Measurements from ENCODE around the gene JSRP1. TPM values are rescaled to one million over a fixed set of nuclear protein-coding genes. Genes with fewer than 3 reads are reported as not detected.

The JSRP1 gene
- total and polyA plus RNA-seq, 2 donors (not counting 1 experiment from before 2014, with no cell fraction given) = not detected

DNA sequence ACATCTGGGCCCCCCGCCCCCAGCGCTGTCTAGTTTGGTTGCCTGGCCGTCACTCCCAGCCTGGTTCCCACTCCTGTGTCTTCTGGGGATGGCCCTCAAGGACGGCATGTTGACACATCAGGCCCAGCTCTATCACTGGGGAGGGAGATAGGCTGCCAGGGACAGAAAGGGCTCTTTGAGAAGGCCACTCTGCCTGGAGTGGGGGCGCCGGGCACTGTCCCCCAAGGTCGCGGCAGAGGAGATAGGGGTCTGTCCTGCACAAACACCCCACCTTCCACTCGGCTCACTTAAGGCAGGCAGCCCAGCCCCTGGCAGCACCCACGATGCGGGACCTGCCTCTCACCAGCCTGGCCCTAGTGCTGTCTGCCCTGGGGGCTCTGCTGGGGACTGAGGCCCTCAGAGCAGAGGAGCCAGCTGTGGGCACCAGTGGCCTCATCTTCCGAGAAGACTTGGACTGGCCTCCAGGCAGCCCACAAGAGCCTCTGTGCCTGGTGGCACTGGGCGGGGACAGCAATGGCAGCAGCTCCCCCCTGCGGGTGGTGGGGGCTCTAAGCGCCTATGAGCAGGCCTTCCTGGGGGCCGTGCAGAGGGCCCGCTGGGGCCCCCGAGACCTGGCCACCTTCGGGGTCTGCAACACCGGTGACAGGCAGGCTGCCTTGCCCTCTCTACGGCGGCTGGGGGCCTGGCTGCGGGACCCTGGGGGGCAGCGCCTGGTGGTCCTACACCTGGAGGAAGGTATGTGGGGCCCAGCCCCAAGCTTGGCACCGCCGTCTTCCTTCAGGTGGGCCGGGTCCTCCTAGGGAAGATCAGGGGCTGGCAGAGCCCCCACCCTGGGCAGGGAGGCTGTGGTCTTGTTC lies 7.0 kb downstream of the JSRP1 start, which contains the start of gene AMH:
TSS of gene AMH (plus strand) at position 314 of the 857 bp plus-strand sequence. CDS start at position 324, 10 bp downstream.
- Histone ChIP-seq H3K79me2 (ENCODE audit: control insufficient read depth, insufficient read depth, low read length) (peaks cover 3% of the 10 kb centered on the region), H3K27ac (ENCODE audit: insufficient read depth, low read length) (no peak within 1 kb of the TSS), H3K27me3 (ENCODE audit: control insufficient read depth, insufficient read depth, low read length) (peaks cover 38% of the 10 kb centered on the region), H3K9ac (ENCODE audit: insufficient read depth, low read length) (no peak within 1 kb of the TSS), H3K4me1 (ENCODE audit: control insufficient read depth, extremely low read depth, insufficient read depth, low read length) (peaks cover 7% of the 10 kb centered on the region), H2AFZ (ENCODE audit: low read length) (no peak within 1 kb of the TSS), H3K4me2 (ENCODE audit: extremely low read depth, insufficient read depth, low read length) (no peak within 1 kb of the TSS), H3K36me3 (ENCODE audit: control insufficient read depth, insufficient read depth, low read length) (peaks cover 24% of the 10 kb centered on the region), H3K9me3 (ENCODE audit: control insufficient read depth, insufficient read depth, low read depth, low read length) (no peaks in the 10 kb centered on the region), H3K4me3 (replicated peaks in 1 of 4; ENCODE audit: control extremely low read depth in 1 of 4, insufficient read depth in 1 of 4, low read depth in 3 of 4, low read length in 4 of 4) (no peak within 1 kb of the TSS), H4K20me1 (ENCODE audit: control insufficient read depth, extremely low read depth, insufficient read depth, low read length) (no peaks in the 10 kb centered on the region)
- DNase-seq (ENCODE audit: low read depth in 2 of 2) = no peak
- TF ChIP-seq CTCF (conservative IDR thresholded peaks at IDR 0.05 in 1 of 2, IDR thresholded peaks at IDR 0.05 in 1 of 2; ENCODE audit: low read depth in 1 of 2, low read length in 2 of 2) = no peak
- TF ChIP-seq EZH2 (IDR thresholded peaks at IDR 0.05; ENCODE audit: low read length, missing control alignments) = no peak

GRCh38 chr19:2248136-2249009 lies 7.8 kb downstream of the JSRP1 start:
- Histone ChIP-seq H2AFZ (ENCODE audit: low read length) (no peak overlapping the region), H3K27me3 (ENCODE audit: control insufficient read depth, insufficient read depth, low read length) (peaks cover 34% of the 10 kb centered on the region), H3K9ac (ENCODE audit: insufficient read depth, low read length) (no peak overlapping the region), H3K36me3 (ENCODE audit: control insufficient read depth, insufficient read depth, low read length) (peaks cover 31% of the 10 kb centered on the region), H3K4me3 (replicated peaks in 1 of 4; ENCODE audit: control extremely low read depth in 1 of 4, insufficient read depth in 1 of 4, low read depth in 3 of 4, low read length in 4 of 4) (no peak overlapping the region), H3K4me1 (ENCODE audit: control insufficient read depth, extremely low read depth, insufficient read depth, low read length) (peaks cover 7% of the 10 kb centered on the region), H3K9me3 (ENCODE audit: control insufficient read depth, insufficient read depth, low read depth, low read length) (no peaks in the 10 kb centered on the region), H3K27ac (ENCODE audit: insufficient read depth, low read length) (no peak overlapping the region), H3K4me2 (ENCODE audit: extremely low read depth, insufficient read depth, low read length) (no peak overlapping the region), H3K79me2 (ENCODE audit: control insufficient read depth, insufficient read depth, low read length) (peaks cover 11% of the 10 kb centered on the region), H4K20me1 (ENCODE audit: control insufficient read depth, extremely low read depth, insufficient read depth, low read length) (no peaks in the 10 kb centered on the region)
- no peak for DNase-seq (ENCODE audit: low read depth in 2 of 2)
- no peak for TF ChIP-seq EZH2 (IDR thresholded peaks at IDR 0.05; ENCODE audit: low read length, missing control alignments)
- no peak for TF ChIP-seq CTCF (conservative IDR thresholded peaks at IDR 0.05 in 1 of 2, IDR thresholded peaks at IDR 0.05 in 1 of 2; ENCODE audit: low read depth in 1 of 2, low read length in 2 of 2)

Measured in fibroblast of lung (primary cell).